DOHH2 (cell line): Measurements from ENCODE around the gene EVL.
A peak's percentile ranks its signal among the peaks of the same experiment; 100 is the strongest.

Experiments
- H3F3A ChIP-seq: fragments of 200-600 bp; sonication (generic), shearing (Covaris generic); 2 replicates; pipeline ENCODE4 v1.6.0; 2016; ENCODE audit warnings: antibody characterized with exemption, mild to moderate bottlenecking; ENCODE audit not compliant: control insufficient read depth, insufficient read depth
- H3K27ac ChIP-seq: fragments of 200-600 bp; sonication (generic); 2 replicates; pipeline ENCODE4 v1.5.1; 2014; ENCODE audit warnings: low read depth, mild to moderate bottlenecking, low read length, moderate library complexity
- H3K27me3 ChIP-seq: fragments of 200-600 bp; sonication (generic); 2 replicates; pipeline ENCODE4 v1.6.1; 2014; ENCODE audit warnings: mild to moderate bottlenecking, low read length, mixed read lengths; ENCODE audit not compliant: control insufficient read depth
- H3K36me3 ChIP-seq: fragments of 200-600 bp; sonication (generic); 2 replicates; pipeline ENCODE4 v1.6.1; 2014; ENCODE audit warnings: mild to moderate bottlenecking, low read length, moderate library complexity, mixed read lengths; ENCODE audit not compliant: control insufficient read depth
- H3K4me1 ChIP-seq: fragments of 200-600 bp; sonication (generic); 2 replicates; pipeline ENCODE4 v1.6.1; 2014; ENCODE audit warnings: mild to moderate bottlenecking, low read length, mixed read lengths; ENCODE audit not compliant: control insufficient read depth
- H3K4me2 ChIP-seq: fragments of 200-600 bp; sonication (generic); 2 replicates; pipeline ENCODE4 v1.6.0; 2014; ENCODE audit warnings: mild to moderate bottlenecking, low read length, moderate library complexity
- H3K4me3 ChIP-seq: fragments of 200-600 bp; sonication (generic); 2 replicates; pipeline ENCODE4 v1.5.1; 2014; ENCODE audit warnings: mild to moderate bottlenecking, low read length, mixed read lengths
- H3K79me2 ChIP-seq: fragments of 200-600 bp; sonication (generic); 2 replicates; pipeline ENCODE4 v1.6.1; 2014; ENCODE audit warnings: mild to moderate bottlenecking, low read length, mixed read lengths; ENCODE audit not compliant: control insufficient read depth
- H3K9me2 ChIP-seq: fragments of 200-600 bp; sonication (generic); replicated peaks from 2 replicates; pipeline ENCODE4 v1.6.1; 2014; ENCODE audit warnings: mild to moderate bottlenecking, low read length, mixed read lengths; ENCODE audit not compliant: control insufficient read depth
- H3K9me3 ChIP-seq: fragments of 200-600 bp; sonication (generic); 2 replicates; pipeline ENCODE4 v1.6.1; 2014; ENCODE audit warnings: antibody characterized with exemption, low read length, mixed read lengths; ENCODE audit not compliant: control insufficient read depth, insufficient read depth
- H4K20me1 ChIP-seq: fragments of 200-600 bp; sonication (generic); 2 replicates; pipeline ENCODE4 v1.6.0; 2014; ENCODE audit warnings: low read depth, mild to moderate bottlenecking, antibody characterized with exemption, low read length, moderate library complexity; ENCODE audit not compliant: control insufficient read depth, insufficient read depth
- EZH2phosphoT487 ChIP-seq: fragments of 200-600 bp; sonication (generic); IDR thresholded peaks from 2 replicates; pipeline ENCODE4 v1.6.1; 2017; ENCODE audit warnings: borderline replicate concordance, mild to moderate bottlenecking, antibody characterized with exemption, low read length, moderate library complexity, mixed read lengths
- TF ChIP-seq, protein P1 (sequence below): fragments of 200-600 bp; sonication (generic); IDR thresholded peaks from one replicate; pipeline ENCODE4 v1.5.1; 2014; ENCODE audit warnings: antibody characterized with exemption, mild to moderate bottlenecking, low read depth, low read length; ENCODE audit not compliant: poor library complexity, severe bottlenecking

The EVL gene

DNA sequence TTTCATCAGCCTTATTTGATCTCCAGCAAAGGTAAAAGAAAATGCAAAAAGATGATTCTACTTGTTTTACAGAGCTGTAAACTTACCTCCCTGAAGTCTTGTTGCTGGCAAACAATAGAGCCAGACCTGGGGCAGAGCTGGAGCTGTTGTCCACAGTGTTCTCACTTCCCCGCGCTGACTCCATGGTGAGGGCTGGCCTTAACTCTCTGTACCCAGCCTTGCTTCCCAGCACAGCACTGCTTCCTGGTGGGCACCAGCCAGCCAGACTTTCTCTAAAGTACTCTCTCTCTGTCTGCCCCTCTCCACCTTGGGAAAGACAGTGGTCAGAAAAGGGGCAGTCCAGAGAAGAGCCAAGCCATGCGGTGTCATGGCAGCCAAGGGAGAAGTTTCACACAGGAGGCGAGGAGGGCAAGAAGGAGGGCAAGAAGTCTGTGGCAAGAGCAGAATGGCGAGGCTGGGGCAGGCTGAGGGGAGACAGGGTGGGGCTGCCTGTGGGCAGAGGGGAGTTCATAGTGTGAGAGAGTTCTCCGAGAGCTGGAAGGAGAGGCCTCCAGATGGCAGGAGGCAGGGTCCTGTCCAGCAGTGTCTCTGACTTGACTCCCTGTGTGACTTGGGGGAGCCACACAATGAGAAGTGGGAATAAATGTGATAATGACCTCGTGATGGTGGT lies 9.3 kb downstream of the EVL start:
- H3K9me2 ChIP-seq = no peaks in the 10 kb centered on the region
- H4K20me1 ChIP-seq = no peaks in the 10 kb centered on the region
- H3K27ac ChIP-seq = no peak overlapping the region
- H3K27me3 ChIP-seq = no peaks in the 10 kb centered on the region
- H3K79me2 ChIP-seq = no peaks in the 10 kb centered on the region
- no peak overlapping the region for H3K4me3 ChIP-seq
- peaks cover 18% of the 10 kb centered on the region for H3K4me1 ChIP-seq
- no peak overlapping the region for H3K4me2 ChIP-seq
- H3K9me3 ChIP-seq = no peaks in the 10 kb centered on the region
- no peaks in the 10 kb centered on the region for H3K36me3 ChIP-seq
- H3F3A ChIP-seq = 0 out of 2 replicates have a peak, but pooled peaks cover 2% of the 10 kb centered on the region
- TF ChIP-seq EZH2phosphoT487 = no peak
- TF ChIP-seq, protein P1, sequence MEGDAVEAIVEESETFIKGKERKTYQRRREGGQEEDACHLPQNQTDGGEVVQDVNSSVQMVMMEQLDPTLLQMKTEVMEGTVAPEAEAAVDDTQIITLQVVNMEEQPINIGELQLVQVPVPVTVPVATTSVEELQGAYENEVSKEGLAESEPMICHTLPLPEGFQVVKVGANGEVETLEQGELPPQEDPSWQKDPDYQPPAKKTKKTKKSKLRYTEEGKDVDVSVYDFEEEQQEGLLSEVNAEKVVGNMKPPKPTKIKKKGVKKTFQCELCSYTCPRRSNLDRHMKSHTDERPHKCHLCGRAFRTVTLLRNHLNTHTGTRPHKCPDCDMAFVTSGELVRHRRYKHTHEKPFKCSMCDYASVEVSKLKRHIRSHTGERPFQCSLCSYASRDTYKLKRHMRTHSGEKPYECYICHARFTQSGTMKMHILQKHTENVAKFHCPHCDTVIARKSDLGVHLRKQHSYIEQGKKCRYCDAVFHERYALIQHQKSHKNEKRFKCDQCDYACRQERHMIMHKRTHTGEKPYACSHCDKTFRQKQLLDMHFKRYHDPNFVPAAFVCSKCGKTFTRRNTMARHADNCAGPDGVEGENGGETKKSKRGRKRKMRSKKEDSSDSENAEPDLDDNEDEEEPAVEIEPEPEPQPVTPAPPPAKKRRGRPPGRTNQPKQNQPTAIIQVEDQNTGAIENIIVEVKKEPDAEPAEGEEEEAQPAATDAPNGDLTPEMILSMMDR = no peak

DNA sequence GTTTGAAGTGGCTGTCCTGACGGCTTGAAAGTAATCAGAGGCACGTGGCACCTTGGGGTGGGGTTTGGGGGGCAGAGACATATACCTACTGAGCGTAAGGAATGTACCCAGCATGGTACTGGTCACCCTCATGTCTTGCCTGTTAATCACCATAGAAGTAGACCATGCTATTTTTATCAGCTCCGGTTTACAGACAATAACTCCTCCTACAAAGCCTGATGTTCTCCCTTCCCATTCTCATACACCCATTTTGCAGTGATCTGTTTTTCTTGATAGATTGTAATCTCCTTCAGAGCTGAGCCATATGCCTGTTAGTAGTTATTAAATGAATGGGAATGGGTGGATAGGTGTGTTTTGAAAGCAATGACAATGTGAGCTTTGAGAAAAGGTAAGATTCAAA lies 10.5 kb downstream of the EVL start:
- Histone ChIP-seq H3K27me3 (no peaks in the 10 kb centered on the region), H3F3A (0 out of 2 replicates have a peak, but pooled peaks cover 2% of the 10 kb centered on the region), H3K36me3 (no peaks in the 10 kb centered on the region), H3K27ac (no peak overlapping the region), H3K4me1 (peaks cover 17% of the 10 kb centered on the region), H4K20me1 (no peaks in the 10 kb centered on the region), H3K4me3 (no peak overlapping the region), H3K9me3 (no peaks in the 10 kb centered on the region), H3K9me2 (no peaks in the 10 kb centered on the region), H3K4me2 (no peak overlapping the region), H3K79me2 (no peaks in the 10 kb centered on the region)
- TF ChIP-seq, protein P1 = no peak
- TF ChIP-seq EZH2phosphoT487 = no peak

DNA sequence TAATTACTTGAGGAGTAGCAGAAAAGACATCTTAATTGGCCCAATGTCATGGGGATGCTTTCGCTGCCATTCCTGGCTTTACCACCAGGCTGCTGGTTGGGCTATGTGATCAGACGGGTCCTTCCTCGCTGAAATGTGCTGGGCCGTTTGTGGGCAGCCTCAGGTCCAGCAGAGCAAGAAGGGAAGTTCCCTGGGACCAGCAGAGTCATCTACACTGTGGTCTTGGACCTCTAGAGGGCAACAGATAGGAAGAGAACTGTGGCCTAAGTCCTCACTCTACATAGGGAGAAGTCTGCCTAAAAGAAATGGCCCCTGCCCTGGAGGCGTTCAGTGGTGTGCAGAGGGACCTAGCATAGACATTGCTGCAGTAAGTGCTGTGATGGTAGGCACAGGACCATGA lies 10.9 kb downstream of the EVL start:
- Histone ChIP-seq H3K9me2 (no peaks in the 10 kb centered on the region), H3K4me3 (no peak overlapping the region), H3F3A (0 out of 2 replicates have a peak, but pooled peaks cover 2% of the 10 kb centered on the region), H3K36me3 (no peaks in the 10 kb centered on the region), H3K4me2 (no peak overlapping the region), H3K27ac (no peak overlapping the region), H3K4me1 (peaks cover 17% of the 10 kb centered on the region), H3K9me3 (no peaks in the 10 kb centered on the region), H3K79me2 (no peaks in the 10 kb centered on the region), H4K20me1 (no peaks in the 10 kb centered on the region), H3K27me3 (no peaks in the 10 kb centered on the region)
- no peak for TF ChIP-seq EZH2phosphoT487
- TF ChIP-seq, protein P1 = peak; percentile 35
